Measurements from ENCODE around the gene FOXD2.

FOXD2 gene

DNA sequence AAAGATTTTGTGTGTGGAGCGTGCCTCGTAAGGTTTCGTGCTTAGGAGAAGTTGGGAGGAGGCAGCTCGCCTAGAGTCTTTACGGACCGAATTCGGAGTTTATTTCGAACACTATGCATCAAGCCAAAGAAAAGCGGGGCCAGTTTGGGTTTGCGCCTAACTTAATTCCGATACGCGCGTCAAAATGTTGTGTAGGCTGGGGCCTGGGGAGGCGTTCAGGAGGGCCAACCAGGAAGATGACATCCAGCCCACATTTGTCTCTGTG is 6.4 kb downstream of the FOXD2 start:
- POLR2A ChIA-PET, result no interaction called here

DNA sequence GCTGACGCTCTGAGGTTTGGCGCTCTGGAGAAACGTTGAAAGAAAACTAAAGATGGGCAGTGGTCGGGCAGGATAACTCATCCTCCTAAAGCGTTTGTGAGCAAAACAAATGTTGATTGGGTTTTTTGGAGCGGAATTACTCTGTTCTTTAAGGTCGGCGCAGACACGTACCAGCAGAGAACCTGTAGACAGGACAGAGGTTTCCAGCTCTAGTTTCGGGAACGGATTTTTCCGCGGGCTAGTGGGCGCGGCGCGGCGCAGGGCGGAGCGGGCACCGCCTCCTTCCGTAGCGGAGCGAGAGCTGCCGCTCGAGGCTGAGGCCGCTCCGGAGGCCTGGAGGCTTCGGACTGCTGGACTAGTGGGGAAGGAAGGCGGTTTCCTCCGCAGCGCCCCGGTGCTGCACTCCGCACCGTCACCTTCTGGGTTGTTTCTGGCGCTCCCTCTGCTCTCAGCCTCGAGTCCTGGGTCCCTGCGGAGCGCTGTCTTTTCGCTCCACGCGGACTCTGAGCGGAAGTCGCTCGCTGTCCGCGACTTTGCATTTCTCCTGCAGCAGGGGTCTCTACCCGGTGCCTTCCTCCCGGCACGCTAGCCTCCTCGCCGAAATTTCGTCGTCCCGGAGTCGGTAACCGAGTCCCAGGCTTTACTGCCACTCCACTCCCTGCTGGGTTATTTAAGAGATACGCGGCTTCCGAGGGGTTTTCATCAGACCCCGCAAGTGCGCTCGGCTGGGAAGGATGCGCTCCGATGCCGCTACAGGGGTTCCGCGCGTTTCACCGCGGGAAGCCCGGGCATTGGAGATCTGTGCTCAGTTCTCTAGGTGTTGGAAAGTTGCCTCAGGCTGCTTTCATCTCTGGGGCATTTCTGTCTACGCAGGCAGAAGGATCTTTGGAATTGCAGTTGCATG is 7.0 kb downstream of the FOXD2 start:
- POLR2A ChIA-PET, result no interaction called here
- Histone ChIP-seq H3K4me1 (ENCODE audit: control extremely low read depth in 1 of 4, control insufficient read depth in 4 of 4, insufficient read depth in 4 of 4, low read length in 3 of 4) (peaks cover 0 to 16% (median 10%) of the 10 kb centered on the region in 4 experiments), H3K36me3 (ENCODE audit: control insufficient read depth in 4 of 4, insufficient read depth in 4 of 4, low read length in 3 of 4) (no peaks in the 10 kb centered on the region), H3K4me3 (ENCODE audit: control insufficient read depth in 1 of 7, extremely low read depth in 1 of 7, insufficient read depth in 4 of 7, low read depth in 2 of 7, low read length in 6 of 7) (peak overlapping the region in 4 of 7 experiments; percentile 7 to 54 (median 37)), H3K27me3 (replicated peaks in 2 of 5; ENCODE audit: control insufficient read depth in 4 of 5, insufficient read depth in 5 of 5, low read length in 4 of 5) (peaks cover 16 to 100% (median 77%) of the 10 kb centered on the region in 5 experiments), H3K27ac (ENCODE audit: insufficient read depth in 1 of 2, low read depth in 1 of 2, low read length in 2 of 2, poor library complexity in 1 of 2, severe bottlenecking in 2 of 2) (no peak overlapping the region), H3K9me3 (ENCODE audit: control extremely low read depth in 1 of 5, control insufficient read depth in 4 of 5, insufficient read depth in 2 of 5, low read depth in 1 of 5, low read length in 4 of 5) (no peaks in the 10 kb centered on the region)
- peak in 2 of 3 donors; percentile 42 to 57 for DNase-seq
- WGBS (ENCODE audit: insufficient coverage), result 2% methylated on average over 67 of the region's 73 CpGs
- CTCF ChIA-PET, result interaction anchor here (0.6 kb wide), 1 partner anchor 10 kb away, joined by 4 read pairs; no protein-coding TSS in a partner anchor

More for the DNA sequence above, 6.4 kb downstream of the FOXD2 start:
- peaks cover 0 to 20% (median 12%) of the 10 kb centered on the region in 4 experiments for H3K4me1 ChIP-seq (ENCODE audit: control extremely low read depth in 1 of 4, control insufficient read depth in 4 of 4, insufficient read depth in 4 of 4, low read length in 3 of 4)
- no peak overlapping the region for H3K27ac ChIP-seq (ENCODE audit: insufficient read depth in 1 of 2, low read depth in 1 of 2, low read length in 2 of 2, poor library complexity in 1 of 2, severe bottlenecking in 2 of 2)
- peak in 2 of 3 donors; percentile 26 to 39 for DNase-seq
- peak overlapping the region in 1 of 7 experiments; percentile 23 for H3K4me3 ChIP-seq (ENCODE audit: control insufficient read depth in 1 of 7, extremely low read depth in 1 of 7, insufficient read depth in 4 of 7, low read depth in 2 of 7, low read length in 6 of 7)
- no peaks in the 10 kb centered on the region for H3K9me3 ChIP-seq (ENCODE audit: control extremely low read depth in 1 of 5, control insufficient read depth in 4 of 5, insufficient read depth in 2 of 5, low read depth in 1 of 5, low read length in 4 of 5)
- 8% methylated on average over 15 of the region's 15 CpGs for WGBS (ENCODE audit: insufficient coverage)
- no peaks in the 10 kb centered on the region for H3K36me3 ChIP-seq (ENCODE audit: control insufficient read depth in 4 of 4, insufficient read depth in 4 of 4, low read length in 3 of 4)
- peaks cover 16 to 100% (median 72%) of the 10 kb centered on the region in 5 experiments for H3K27me3 ChIP-seq (replicated peaks in 2 of 5; ENCODE audit: control insufficient read depth in 4 of 5, insufficient read depth in 5 of 5, low read length in 4 of 5)
- CTCF ChIA-PET, result interaction anchor here (0.6 kb wide), 1 partner anchor 9 kb away, joined by 4 read pairs; no protein-coding TSS in a partner anchor

DNA sequence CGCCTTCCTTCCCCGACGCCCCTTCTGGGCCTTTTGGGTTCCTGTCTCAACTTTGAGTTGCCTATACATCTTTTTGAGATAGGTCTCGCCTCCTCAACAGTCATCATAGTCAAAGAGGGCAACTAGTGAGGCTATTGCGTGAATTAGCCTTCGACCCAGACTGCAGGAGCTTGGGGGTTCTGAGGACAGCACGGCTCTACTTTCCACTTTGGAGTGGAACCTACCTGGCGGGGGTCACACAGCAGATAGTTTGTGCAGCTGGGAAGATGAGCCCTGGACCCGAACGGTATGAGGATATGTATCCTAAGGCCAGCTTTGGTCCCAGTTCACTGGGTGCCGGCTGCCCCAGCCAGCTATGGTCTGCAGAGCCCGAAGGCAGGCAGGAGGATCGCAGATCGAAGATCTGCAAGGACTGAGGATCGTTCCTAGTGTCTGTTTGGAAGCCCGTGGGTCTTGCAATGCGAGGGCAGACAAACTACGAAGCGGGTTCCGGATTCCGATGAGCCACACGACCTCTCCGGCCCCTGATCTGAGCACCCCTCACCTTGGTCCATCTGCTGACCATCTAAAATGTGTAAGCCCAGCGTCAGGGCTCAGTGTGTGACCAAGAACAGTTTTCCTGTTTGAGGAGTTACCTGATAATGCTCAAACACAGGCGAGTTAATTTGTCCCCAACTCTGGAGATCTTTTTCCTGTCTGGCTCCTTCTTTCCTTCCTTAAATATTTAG is 8.1 kb downstream of the FOXD2 start:
- no peak for DNase-seq
- Histone ChIP-seq H3K27ac (ENCODE audit: insufficient read depth in 1 of 2, low read depth in 1 of 2, low read length in 2 of 2, poor library complexity in 1 of 2, severe bottlenecking in 2 of 2) (no peak overlapping the region), H3K4me3 (ENCODE audit: control insufficient read depth in 1 of 7, extremely low read depth in 1 of 7, insufficient read depth in 4 of 7, low read depth in 2 of 7, low read length in 6 of 7) (no peak overlapping the region), H3K4me1 (ENCODE audit: control extremely low read depth in 1 of 4, control insufficient read depth in 4 of 4, insufficient read depth in 4 of 4, low read length in 3 of 4) (peaks cover 0 to 18% (median 12%) of the 10 kb centered on the region in 4 experiments), H3K36me3 (ENCODE audit: control insufficient read depth in 4 of 4, insufficient read depth in 4 of 4, low read length in 3 of 4) (no peaks in the 10 kb centered on the region), H3K27me3 (replicated peaks in 2 of 5; ENCODE audit: control insufficient read depth in 4 of 5, insufficient read depth in 5 of 5, low read length in 4 of 5) (peaks cover 18 to 100% (median 73%) of the 10 kb centered on the region in 5 experiments), H3K9me3 (ENCODE audit: control extremely low read depth in 1 of 5, control insufficient read depth in 4 of 5, insufficient read depth in 2 of 5, low read depth in 1 of 5, low read length in 4 of 5) (no peaks in the 10 kb centered on the region)
- ChIA-PET CTCF (interaction anchor here (6.2 kb wide), 1 partner anchor 11 kb away, joined by 63 read pairs; the partner anchor contains the start of gene FOXD2), POLR2A (no interaction called here)
- 8% methylated on average over 25 of the region's 25 CpGs for WGBS (ENCODE audit: insufficient coverage)

DNA sequence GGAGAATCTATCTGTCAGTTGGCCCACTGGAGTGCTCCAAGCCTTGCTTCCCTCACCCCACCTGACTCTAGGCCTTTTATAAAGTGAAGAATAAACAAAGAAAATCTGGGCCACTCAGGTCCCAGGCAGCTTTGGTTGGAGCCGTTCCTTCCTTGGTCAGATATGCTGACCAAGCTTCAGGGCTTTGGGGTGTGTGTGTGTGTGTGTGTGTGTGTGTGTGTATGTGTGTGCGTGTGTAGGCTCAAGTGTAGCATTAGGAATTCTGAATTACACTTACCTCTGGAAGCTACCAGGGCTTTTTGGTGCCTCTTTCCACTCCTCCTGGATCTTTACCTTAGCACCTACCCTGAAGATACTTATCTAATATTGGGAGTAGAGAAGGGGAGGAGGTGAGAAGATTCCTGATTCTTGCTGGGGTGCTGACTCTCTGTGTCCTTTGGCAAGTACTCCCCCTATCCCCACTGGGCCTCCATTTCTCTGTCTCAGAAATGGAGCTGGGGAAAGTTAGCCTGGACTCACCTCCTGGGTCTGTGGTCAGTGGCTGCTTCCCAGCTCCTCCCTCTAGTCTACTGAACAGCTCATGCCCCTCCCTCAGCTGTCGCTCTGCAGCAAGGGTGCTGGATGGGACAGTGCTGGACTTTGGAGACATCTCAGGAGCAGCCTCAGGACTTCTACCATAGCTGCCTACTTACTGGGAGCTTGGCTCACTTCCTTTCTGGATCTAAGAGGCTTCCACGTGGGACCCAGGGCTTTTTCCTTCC is 10.8 kb downstream of the FOXD2 start:
- H3K4me1 ChIP-seq (ENCODE audit: control extremely low read depth in 1 of 4, control insufficient read depth in 4 of 4, insufficient read depth in 4 of 4, low read length in 3 of 4), result peaks cover 0 to 18% (median 11%) of the 10 kb centered on the region in 4 experiments
- WGBS (ENCODE audit: insufficient coverage), result 23% methylated on average over 1 of the region's 4 CpGs
- ChIA-PET CTCF (interaction anchor here (1.0 to 6.2 kb wide), 12 partner anchors 8 to 278 kb away, joined by 3 to 63 read pairs (median 4); partner anchors contain the start of gene FOXD2), POLR2A (interaction anchor here (0.6 to 0.8 kb wide), 2 partner anchors 18 to 69 kb away, joined by 3 read pairs; no protein-coding TSS in a partner anchor)
- no peak overlapping the region for H3K4me3 ChIP-seq (ENCODE audit: control insufficient read depth in 1 of 7, extremely low read depth in 1 of 7, insufficient read depth in 4 of 7, low read depth in 2 of 7, low read length in 6 of 7)
- no peaks in the 10 kb centered on the region for H3K9me3 ChIP-seq (ENCODE audit: control extremely low read depth in 1 of 5, control insufficient read depth in 4 of 5, insufficient read depth in 2 of 5, low read depth in 1 of 5, low read length in 4 of 5)
- no peak for DNase-seq
- H3K27ac ChIP-seq (ENCODE audit: insufficient read depth in 1 of 2, low read depth in 1 of 2, low read length in 2 of 2, poor library complexity in 1 of 2, severe bottlenecking in 2 of 2), result no peak overlapping the region
- peaks cover 20 to 97% (median 61%) of the 10 kb centered on the region in 5 experiments for H3K27me3 ChIP-seq (replicated peaks in 2 of 5; ENCODE audit: control insufficient read depth in 4 of 5, insufficient read depth in 5 of 5, low read length in 4 of 5)
- no peaks in the 10 kb centered on the region for H3K36me3 ChIP-seq (ENCODE audit: control insufficient read depth in 4 of 4, insufficient read depth in 4 of 4, low read length in 3 of 4)

DNA sequence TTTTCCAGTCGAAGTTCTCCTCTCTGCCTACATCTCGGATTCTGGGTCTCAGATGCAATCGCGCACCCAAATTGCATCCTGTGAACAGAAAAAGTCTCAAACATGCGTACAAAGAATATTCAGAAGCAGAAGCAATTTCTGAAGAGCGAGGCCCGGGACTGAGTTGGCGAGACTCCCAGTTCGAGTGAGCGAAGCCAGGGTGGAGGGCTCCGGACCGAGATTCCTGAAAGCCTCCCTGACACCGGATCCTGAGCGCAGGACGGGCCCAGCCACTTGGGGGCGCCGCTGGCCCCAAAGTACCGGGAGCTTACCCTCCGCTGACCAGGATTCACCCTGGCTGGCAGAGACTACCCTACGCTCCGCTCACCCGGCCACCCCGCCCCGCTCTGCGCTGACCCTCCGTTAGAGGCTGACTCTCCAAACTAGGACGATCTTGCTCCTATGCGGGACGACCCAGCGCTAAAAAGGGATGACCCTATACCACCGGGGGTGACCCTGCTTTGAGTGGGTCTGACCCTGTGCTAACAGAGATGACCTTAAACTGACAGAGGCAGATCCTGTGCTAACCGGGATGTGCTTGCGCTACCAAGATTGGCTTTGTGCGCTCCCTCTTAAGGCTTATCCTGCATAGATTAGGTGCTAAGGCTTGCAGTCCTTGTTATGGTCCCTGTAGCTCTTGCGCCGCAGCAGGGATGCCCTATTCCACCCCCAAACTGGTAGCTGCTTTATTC is 12.1 kb downstream of the FOXD2 start:
- ChIA-PET CTCF (interaction anchor here (1.1 to 6.2 kb wide), 12 partner anchors 9 to 451 kb away, joined by 3 to 63 read pairs (median 5); partner anchors contain the start of gene FOXD2), POLR2A (no interaction called here)
- H3K9me3 ChIP-seq (ENCODE audit: control extremely low read depth in 1 of 5, control insufficient read depth in 4 of 5, insufficient read depth in 2 of 5, low read depth in 1 of 5, low read length in 4 of 5), result no peaks in the 10 kb centered on the region
- no peak overlapping the region for H3K4me3 ChIP-seq (ENCODE audit: control insufficient read depth in 1 of 7, extremely low read depth in 1 of 7, insufficient read depth in 4 of 7, low read depth in 2 of 7, low read length in 6 of 7)
- no peaks in the 10 kb centered on the region for H3K36me3 ChIP-seq (ENCODE audit: control insufficient read depth in 4 of 4, insufficient read depth in 4 of 4, low read length in 3 of 4)
- WGBS (ENCODE audit: insufficient coverage), result 11% methylated on average over 36 of the region's 36 CpGs
- DNase-seq, result no peak
- H3K4me1 ChIP-seq (ENCODE audit: control extremely low read depth in 1 of 4, control insufficient read depth in 4 of 4, insufficient read depth in 4 of 4, low read length in 3 of 4), result peaks cover 0 to 7% (median 2%) of the 10 kb centered on the region in 4 experiments
- H3K27me3 ChIP-seq (replicated peaks in 2 of 5; ENCODE audit: control insufficient read depth in 4 of 5, insufficient read depth in 5 of 5, low read length in 4 of 5), result peaks cover 22 to 87% (median 55%) of the 10 kb centered on the region in 5 experiments
- no peak overlapping the region for H3K27ac ChIP-seq (ENCODE audit: insufficient read depth in 1 of 2, low read depth in 1 of 2, low read length in 2 of 2, poor library complexity in 1 of 2, severe bottlenecking in 2 of 2)

DNA sequence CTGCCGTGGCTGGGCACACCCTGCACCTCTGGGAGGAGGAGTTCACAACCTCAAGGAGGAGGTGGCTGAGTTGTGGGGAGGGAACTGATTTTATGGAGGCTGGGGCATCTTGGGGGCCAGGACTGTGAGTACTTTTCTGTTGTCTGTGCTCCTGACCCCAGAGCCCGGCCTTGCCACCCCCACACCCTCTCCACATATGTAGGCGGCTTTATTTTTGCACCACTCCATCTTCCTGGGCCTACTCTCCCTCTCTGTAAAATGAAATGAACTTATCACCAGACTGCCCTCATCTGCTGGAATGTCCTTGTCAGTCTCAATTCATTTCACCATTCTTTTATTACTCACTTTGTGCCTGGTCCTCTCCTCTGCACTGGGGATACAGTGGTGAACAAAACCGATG is 12.8 kb downstream of the FOXD2 start:
- 57% methylated on average over 4 of the region's 4 CpGs for WGBS (ENCODE audit: insufficient coverage)
- ChIA-PET POLR2A (no interaction called here), CTCF (interaction anchor here (1.2 to 6.2 kb wide), 10 partner anchors 10 to 450 kb away, joined by 3 to 63 read pairs (median 5); partner anchors contain the start of gene FOXD2)
- Histone ChIP-seq H3K4me3 (ENCODE audit: control insufficient read depth in 1 of 7, extremely low read depth in 1 of 7, insufficient read depth in 4 of 7, low read depth in 2 of 7, low read length in 6 of 7) (no peak overlapping the region), H3K9me3 (ENCODE audit: control extremely low read depth in 1 of 5, control insufficient read depth in 4 of 5, insufficient read depth in 2 of 5, low read depth in 1 of 5, low read length in 4 of 5) (no peaks in the 10 kb centered on the region), H3K4me1 (ENCODE audit: control extremely low read depth in 1 of 4, control insufficient read depth in 4 of 4, insufficient read depth in 4 of 4, low read length in 3 of 4) (peaks cover 0 to 4% (median 1%) of the 10 kb centered on the region in 4 experiments), H3K27ac (ENCODE audit: insufficient read depth in 1 of 2, low read depth in 1 of 2, low read length in 2 of 2, poor library complexity in 1 of 2, severe bottlenecking in 2 of 2) (no peak overlapping the region), H3K27me3 (replicated peaks in 2 of 5; ENCODE audit: control insufficient read depth in 4 of 5, insufficient read depth in 5 of 5, low read length in 4 of 5) (peaks cover 22 to 83% (median 49%) of the 10 kb centered on the region in 5 experiments), H3K36me3 (ENCODE audit: control insufficient read depth in 4 of 4, insufficient read depth in 4 of 4, low read length in 3 of 4) (no peaks in the 10 kb centered on the region)
- no peak for DNase-seq
